IMR-90 (cell line): ENCODE data around the gene TBX15. TPM values are rescaled to one million over a fixed set of nuclear protein-coding genes. Genes with fewer than 3 reads are reported as not detected.

Source experiments
- ATAC-seq: fragments of 200-7000 bp; cut with Tn5 transposase; 2 replicates; pipeline ENCODE4 v1.9.1; 2020; ENCODE audit warnings: low read depth, mild to moderate bottlenecking, moderate library complexity
- BruUV-seq: library from RNA; stranded (reverse); fragments of 400-500 nt; replicated peaks from 2 replicates; lab custom pipeline; 2021; lab: Mats Ljungman, UMichigan
- CTCF ChIA-PET: fragments of 300-600 bp; formaldehyde crosslinking; extraction: SDS; loops from one replicate; lab custom pipeline; 2021; ENCODE audit warnings: antibody characterized with exemption; lab: Yijun Ruan, JAX
- POLR2A ChIA-PET: fragments of 300-600 bp; sonication (Branson Sonifier 250); formaldehyde crosslinking; loops from one replicate; lab custom pipeline; 2022; ENCODE audit warnings: antibody characterized with exemption; ENCODE audit not compliant: unreplicated experiment; lab: Charles Lee
- DNase-seq: peaks from one replicate; pipeline ENCODE4 v3.0.0; 2013
- H2AFZ ChIP-seq: replicated peaks from 2 replicates; pipeline ENCODE3; 2013; ENCODE audit warnings: low read length, mild to moderate bottlenecking; ENCODE audit not compliant: poor library complexity
- H2AK5ac ChIP-seq: 2 replicates; pipeline ENCODE4 v1.6.1; 2013; ENCODE audit warnings: low read depth, low read length, inconsistent platforms
- H2AK9ac ChIP-seq: replicated peaks from 2 replicates; pipeline ENCODE3; 2013; ENCODE audit warnings: mild to moderate bottlenecking, low read depth, low read length, moderate library complexity; ENCODE audit not compliant: poor library complexity
- H2BK120ac ChIP-seq: 2 replicates; pipeline ENCODE4 v1.6.1; 2013; ENCODE audit warnings: low read depth, low read length, inconsistent platforms
- H2BK15ac ChIP-seq: 3 replicates; pipeline ENCODE4 v1.6.1; 2013; ENCODE audit warnings: low read depth, low read length, inconsistent platforms
- H2BK20ac ChIP-seq: 2 replicates; pipeline ENCODE4 v1.6.1; 2013; ENCODE audit warnings: low read depth, mild to moderate bottlenecking, inconsistent platforms, low read length, moderate library complexity
- H2BK5ac ChIP-seq: 2 replicates; pipeline ENCODE4 v1.6.1; 2013; ENCODE audit warnings: mild to moderate bottlenecking, low read depth, low read length, inconsistent platforms; ENCODE audit not compliant: poor library complexity, severe bottlenecking
- H3K14ac ChIP-seq: replicated peaks from 2 replicates; pipeline ENCODE4 v1.6.1; 2013; ENCODE audit warnings: low read depth, low read length, inconsistent platforms
- H3K18ac ChIP-seq: 2 replicates; pipeline ENCODE4 v1.6.1; 2013; ENCODE audit warnings: low read depth, low read length, control low read depth
- H3K23ac ChIP-seq: 2 replicates; pipeline ENCODE4 v1.6.1; 2013; ENCODE audit warnings: low read depth, low read length, inconsistent platforms
- H3K27ac ChIP-seq: 2 replicates; pipeline ENCODE4 v1.5.1; 2013; ENCODE audit warnings: mild to moderate bottlenecking, control low read depth, low read length; ENCODE audit not compliant: insufficient read depth
- H3K27me3 ChIP-seq: 2 replicates; pipeline ENCODE4 v1.6.1; 2013; ENCODE audit warnings: low read length; ENCODE audit not compliant: control insufficient read depth, insufficient read depth
- H3K36me3 ChIP-seq: 2 replicates; pipeline ENCODE4 v1.6.1; 2013; ENCODE audit warnings: low read length, mixed read lengths; ENCODE audit not compliant: control insufficient read depth, insufficient read depth
- H3K4ac ChIP-seq: 2 replicates; pipeline ENCODE4 v1.6.1; 2013; ENCODE audit warnings: low read depth, low read length, inconsistent platforms
- H3K4me1 ChIP-seq: 2 replicates; pipeline ENCODE4 v1.6.1; 2013; ENCODE audit warnings: low read length, mixed read lengths; ENCODE audit not compliant: control insufficient read depth, insufficient read depth
- H3K4me2 ChIP-seq: 2 replicates; pipeline ENCODE4 v1.6.1; 2013; ENCODE audit warnings: low read depth, mild to moderate bottlenecking, control low read depth, low read length, moderate library complexity
- H3K4me3 ChIP-seq: 2 replicates; pipeline ENCODE4 v1.5.1; 2013; ENCODE audit warnings: low read depth, mild to moderate bottlenecking, control low read depth, low read length, moderate library complexity; ENCODE audit not compliant: insufficient read depth
- H3K56ac ChIP-seq: 2 replicates; pipeline ENCODE4 v1.6.1; 2013; ENCODE audit warnings: low read length, inconsistent platforms; ENCODE audit not compliant: insufficient read depth; ENCODE audit errors: extremely low read depth
- H3K79me1 ChIP-seq, 2 experiments: 2 replicates each; pipeline ENCODE4 v1.6.1; 2013; ENCODE audit warnings: low read length in 2 of 2, inconsistent platforms in 1 of 2, low read depth in 1 of 2
- H3K9ac ChIP-seq: 2 replicates; pipeline ENCODE4 v1.6.1; 2013; ENCODE audit warnings: low read depth, low read length, control low read depth
- H3K9me1 ChIP-seq: 2 replicates; pipeline ENCODE4 v1.6.1; 2013; ENCODE audit warnings: low read length, inconsistent platforms; ENCODE audit not compliant: insufficient read depth
- H3K9me3 ChIP-seq: 2 replicates; pipeline ENCODE4 v1.6.1; 2013; ENCODE audit warnings: low read length; ENCODE audit not compliant: control insufficient read depth, insufficient read depth
- H4K20me1 ChIP-seq: 2 replicates; pipeline ENCODE4 v1.6.1; 2013; ENCODE audit warnings: low read length, inconsistent platforms; ENCODE audit not compliant: insufficient read depth
- H4K5ac ChIP-seq: 2 replicates; pipeline ENCODE4 v1.6.1; 2013; ENCODE audit warnings: mild to moderate bottlenecking, low read depth, low read length, control low read depth
- H4K8ac ChIP-seq, 2 experiments: 2 replicates each; pipeline ENCODE4 v1.6.1; 2013; ENCODE audit warnings: low read depth in 2 of 2, low read length in 2 of 2, control low read depth in 1 of 2, inconsistent platforms in 1 of 2
- H4K91ac ChIP-seq: 2 replicates; pipeline ENCODE4 v1.6.1; 2013; ENCODE audit warnings: low read depth, low read length, inconsistent platforms; ENCODE audit not compliant: insufficient read depth
- BHLHE40 ChIP-seq: fragments of 150-350 bp; IDR thresholded peaks from 2 replicates; pipeline ENCODE4 v1.6.1; 2016; ENCODE audit warnings: mild to moderate bottlenecking, low read depth, low read length
- CEBPB ChIP-seq: IDR thresholded peaks from 2 replicates; pipeline ENCODE4 v1.6.1; 2012; ENCODE audit warnings: low read depth, low read length, improper control_type of control experiment
- CHD1 ChIP-seq: IDR thresholded peaks from 2 replicates; pipeline ENCODE4 v1.6.1; 2012; ENCODE audit warnings: low read depth, low read length, improper control_type of control experiment
- CTCF ChIP-seq: conservative IDR thresholded peaks from 2 replicates; pipeline ENCODE4 v1.5.1; 2012; ENCODE audit warnings: mild to moderate bottlenecking, low read depth, low read length, improper control_type of control experiment
- ELK1 ChIP-seq: fragments of 150-350 bp; IDR thresholded peaks from 2 replicates; pipeline ENCODE4 v1.6.1; 2016; ENCODE audit warnings: low read depth, mild to moderate bottlenecking, low read length, moderate library complexity, borderline replicate concordance
- FOS ChIP-seq: fragments of 150-350 bp; IDR thresholded peaks from 2 replicates; pipeline ENCODE4 v1.6.1; 2016; ENCODE audit warnings: low read depth, low read length
- MAFK ChIP-seq: IDR thresholded peaks from 2 replicates; pipeline ENCODE4 v1.6.1; 2012; ENCODE audit warnings: low read depth, low read length, improper control_type of control experiment
- MAZ ChIP-seq: IDR thresholded peaks from 2 replicates; pipeline ENCODE4 v1.6.1; 2012; ENCODE audit warnings: low read depth, mild to moderate bottlenecking, low read length, improper control_type of control experiment, moderate library complexity, borderline replicate concordance
- MXI1 ChIP-seq: IDR thresholded peaks from 2 replicates; pipeline ENCODE4 v1.6.1; 2012; ENCODE audit warnings: low read depth, mild to moderate bottlenecking, low read length, moderate library complexity, borderline replicate concordance
- NFE2L2 ChIP-seq: fragments of 150-350 bp; IDR thresholded peaks from 2 replicates; pipeline ENCODE4 v1.6.1; 2016; ENCODE audit warnings: low read depth, mild to moderate bottlenecking, low read length
- RCOR1 ChIP-seq: IDR thresholded peaks from 2 replicates; pipeline ENCODE4 v1.6.1; 2012; ENCODE audit warnings: mild to moderate bottlenecking, low read length, improper control_type of control experiment; ENCODE audit not compliant: insufficient replicate concordance
- RFX5 ChIP-seq: IDR thresholded peaks from 2 replicates; pipeline ENCODE4 v1.8.0; 2012; ENCODE audit warnings: low read depth, mild to moderate bottlenecking, low read length, moderate library complexity
- USF2 ChIP-seq: fragments of 150-350 bp; IDR thresholded peaks from 2 replicates; pipeline ENCODE4 v1.6.1; 2017; ENCODE audit warnings: mild to moderate bottlenecking, antibody characterized with exemption, low read length, low read depth
- WGBS, 2 experiments: methylation state at CpG; one replicate each; pipeline versions ENCODE4 v1.1.5 to v1.1.7; 2013; ENCODE audit warnings: missing lambda C conversion rate in 2 of 2; ENCODE audit not compliant: insufficient read length in 1 of 2; ENCODE audit errors: extremely low coverage in 2 of 2; 5-methylcytosine and 5-hydroxymethylcytosine counted together
- dilution Hi-C: fragments of 300-500 bp; cut with HindIII; formaldehyde crosslinking; loops from one replicate; pipeline ENCODE4 v1.14.3; 2018; ENCODE audit warnings: low sequenced_read_pairs; ENCODE audit not compliant: unreplicated experiment
- in situ Hi-C: fragments of 300-500 bp; cut with MboI; formaldehyde crosslinking; loops from 3 replicates; pipeline ENCODE4 v1.14.3; 2019; ENCODE audit warnings: low sequenced_read_pairs, inconsistent platforms, mixed read lengths
- intact Hi-C: fragments of 100-400 bp; cut with micrococcal nuclease; formaldehyde crosslinking; loops from 2 replicates; pipeline ENCODE4 v1.10.0; 2022
- polyA plus RNA-seq, 3 experiments: library from polyadenylated mRNA; depleted of rRNA; stranded (reverse); fragments of >200 nt; gene quantifications; 2 replicates each; pipeline ENCODE4 v1.2.3, GENCODE V29; 2012; ENCODE audit warnings: low replicate concordance in 1 of 3
- total RNA-seq: library from RNA; depleted of rRNA; stranded (reverse); fragments of >200 nt; gene quantifications from 2 replicates; pipeline ENCODE4 v1.2.3, GENCODE V29; 2012

Gene TBX15
- total and polyA plus RNA-seq, 2 of the 4 experiments (the other 2 are of a cell fraction), result not detected

- Histone ChIP-seq H3K27me3 (no peaks in the 10 kb centered on the region), H3K4ac (no peak overlapping the region), H4K20me1 (no peaks in the 10 kb centered on the region), H3K23ac (no peak overlapping the region), H2AK9ac (no peak overlapping the region), H4K5ac (no peak overlapping the region), H2BK20ac (no peak overlapping the region), H3K14ac (no peak overlapping the region), H2BK15ac (no peak overlapping the region), H4K91ac (no peak overlapping the region), H3K4me3 (no peak overlapping the region), H3K79me1 (no peaks in the 10 kb centered on the region), H2BK120ac (no peak overlapping the region), H4K8ac (no peak overlapping the region), H3K4me1 (no peaks in the 10 kb centered on the region), H2BK5ac (no peak overlapping the region), H2AK5ac (no peak overlapping the region), H3K18ac (no peak overlapping the region), H3K4me2 (no peak overlapping the region), H3K9ac (no peak overlapping the region), H3K27ac (no peak overlapping the region), H3K9me1 (no peaks in the 10 kb centered on the region), H2AFZ (no peak overlapping the region), H3K9me3 (no peaks in the 10 kb centered on the region), H3K56ac (no peak overlapping the region), H3K36me3 (no peaks in the 10 kb centered on the region)
- DNase-seq, result no peak
- WGBS, 2 experiments, result no CpG with 5 or more reads among the region's 6 CpGs
- ATAC-seq, result no peak
- dilution Hi-C loops, result no loop called here
- intact Hi-C loops, result no loop called here
- CTCF ChIA-PET, result no interaction called here
- no TSS peak for BruUV-seq
- in situ Hi-C loops, result no loop called here
- POLR2A ChIA-PET, result no interaction called here
- TF ChIP-seq ELK1 (no peak), USF2 (no peak), MXI1 (no peak), RFX5 (no peak), MAFK (no peak), CEBPB (no peak), BHLHE40 (no peak), CHD1 (no peak), MAZ (no peak), FOS (no peak), RCOR1 (no peak), CTCF (no peak), NFE2L2 (no peak)
Observed at GRCh38 chr1:118918230-118918939, 69.8 kb downstream of the TBX15 start.
